NCI-H2171 (cell line): ENCODE results near the gene STAG1.
"Not testable (repeated sequence)": the region's sequence is repeated elsewhere in the genome, so short reads cannot be mapped to it uniquely, and the experiment has no call there.

Experiments used
- DNase-seq: peaks from one replicate; lab custom pipeline; 2025; lab: John Stamatoyannopoulos, UW

The STAG1 gene

DNA sequence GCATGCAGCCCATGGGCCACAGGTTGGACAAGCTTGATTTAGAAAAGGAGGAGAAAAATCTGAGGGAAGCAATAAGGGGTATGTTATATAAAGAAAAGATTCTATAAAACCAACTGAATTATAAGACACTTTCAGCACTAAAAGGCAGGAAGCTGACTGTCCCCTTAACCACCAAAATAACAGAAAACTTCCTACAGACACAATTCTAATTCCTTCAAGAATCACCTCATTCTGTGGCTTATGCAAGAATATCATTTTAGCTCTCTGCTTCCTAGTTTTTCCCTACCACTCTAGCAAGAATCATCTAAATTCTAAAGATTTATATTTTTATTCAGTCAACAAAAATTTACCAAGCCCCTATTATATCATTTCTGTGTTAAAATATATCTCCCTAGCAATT, 6.3 kb downstream of the STAG1 start:
- DNase-seq = no peak

DNA sequence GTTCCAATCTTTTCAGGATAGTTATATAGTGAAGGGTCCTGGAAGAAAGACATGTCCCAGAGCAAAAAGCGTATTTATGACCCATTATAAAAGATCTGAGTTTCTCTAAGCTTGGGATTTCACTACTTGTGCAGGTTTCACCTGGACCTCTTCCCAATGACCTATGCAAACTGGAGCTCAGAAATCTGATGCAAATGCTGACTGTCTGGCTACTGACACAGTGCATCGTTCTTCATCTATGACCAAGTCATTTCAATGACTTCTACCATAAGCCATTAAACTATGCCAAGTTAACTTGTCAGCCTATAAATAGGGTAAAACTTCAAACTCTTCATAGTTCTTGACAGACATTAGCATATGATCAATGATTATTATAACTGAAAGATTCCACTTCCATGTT, 11.1 kb downstream of the STAG1 start:
- no peak for DNase-seq

DNA sequence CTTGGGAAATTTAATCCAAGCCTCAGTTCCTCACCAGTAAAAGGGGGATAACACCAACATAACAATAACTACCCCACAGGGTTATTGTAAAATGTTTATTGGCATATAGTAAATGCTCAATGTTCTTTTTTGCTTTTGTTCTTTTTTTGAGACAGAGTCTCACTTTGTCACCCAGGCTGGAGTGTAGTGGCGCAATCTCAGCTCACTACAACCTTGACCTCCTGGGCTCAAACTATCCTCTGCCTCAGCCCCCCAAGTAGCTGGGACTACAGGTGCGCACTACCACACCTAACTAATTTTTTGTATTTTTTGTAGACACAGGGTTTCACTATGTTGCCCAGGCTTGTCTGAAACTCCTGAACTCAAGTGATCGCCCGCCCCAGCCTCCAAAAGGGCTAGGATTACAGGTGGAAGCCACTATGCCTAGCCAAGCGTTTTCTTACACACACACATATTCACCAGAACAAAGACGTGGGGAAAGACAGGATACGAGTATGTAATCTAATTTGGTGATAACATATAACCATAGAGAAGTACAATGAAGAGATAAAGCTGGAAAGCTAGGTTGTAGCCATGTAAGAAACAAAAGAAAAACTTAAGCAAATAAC, 11.7 kb downstream of the STAG1 start:
- no peak for DNase-seq

DNA sequence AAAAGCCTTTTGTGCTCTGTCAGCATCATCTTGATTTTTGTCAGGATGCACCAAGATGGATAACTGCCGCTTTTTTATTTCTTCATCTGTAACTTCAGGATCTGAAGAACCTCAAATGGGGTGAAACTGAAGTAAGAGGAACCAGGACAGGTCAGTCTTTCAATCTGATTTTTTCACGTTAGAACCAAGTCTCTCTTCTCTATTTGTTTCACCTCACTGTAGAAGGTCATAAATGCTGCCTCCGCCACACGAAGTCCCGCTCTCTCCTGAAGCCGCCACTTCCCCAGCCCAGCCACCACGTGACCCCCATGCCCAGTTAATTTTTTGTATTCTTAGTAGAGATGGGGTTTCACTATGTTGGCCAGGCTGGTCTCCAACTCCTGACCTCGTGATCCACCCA, 15.2 kb downstream of the STAG1 start:
- not testable (repeated sequence) for DNase-seq

DNA sequence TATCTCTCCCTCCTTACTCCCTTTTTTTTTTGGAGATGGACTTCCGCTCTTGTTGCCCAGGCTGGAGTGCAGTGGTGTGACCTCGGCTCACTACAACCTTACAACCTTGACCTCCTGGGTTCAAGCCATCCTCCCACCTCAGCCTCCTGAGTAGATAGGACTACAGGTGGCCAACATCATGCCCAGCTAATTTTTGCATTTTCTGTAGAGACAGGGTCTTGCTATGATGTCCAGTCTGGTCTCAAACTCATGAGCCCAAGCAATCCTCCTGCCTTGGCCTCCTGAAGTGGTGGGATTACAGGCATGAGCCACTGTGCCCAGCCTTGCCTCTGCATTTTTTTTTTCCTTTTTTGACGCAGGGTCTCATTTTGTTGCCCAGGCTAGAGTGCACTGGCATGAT, 17.1 kb downstream of the STAG1 start:
- DNase-seq = no peak

DNA sequence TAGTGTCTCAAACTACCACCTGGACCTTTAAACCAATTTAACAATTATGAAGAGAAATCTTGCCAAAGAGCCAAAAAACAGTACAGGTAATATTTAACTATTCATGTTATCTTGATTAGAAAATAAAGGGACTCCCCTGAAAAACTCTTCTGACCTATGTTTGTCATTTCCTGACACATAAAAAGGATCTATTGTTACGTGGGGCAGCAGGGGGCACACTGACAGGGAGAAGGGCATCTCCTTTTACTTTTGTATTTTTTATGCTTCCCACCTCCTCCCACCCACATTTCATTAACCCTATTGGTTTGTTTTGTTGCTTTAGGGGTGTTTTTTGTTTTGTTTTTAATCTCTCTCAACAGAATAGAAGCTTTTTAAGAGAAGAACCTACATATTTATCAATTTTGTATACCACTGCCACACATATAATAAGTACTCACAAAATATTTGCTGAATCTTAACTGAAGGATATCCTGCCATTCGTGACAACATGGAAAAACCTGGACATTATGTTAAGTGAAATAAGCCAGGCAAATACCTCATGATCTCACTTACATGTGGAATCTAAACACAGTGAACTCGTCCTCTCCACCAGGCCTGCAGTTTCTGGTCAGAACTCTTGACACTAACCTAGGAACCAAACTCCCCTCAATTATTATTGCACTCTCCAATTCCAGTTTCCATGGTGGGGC, 17.7 kb downstream of the STAG1 start:
- DNase-seq = no peak

DNA sequence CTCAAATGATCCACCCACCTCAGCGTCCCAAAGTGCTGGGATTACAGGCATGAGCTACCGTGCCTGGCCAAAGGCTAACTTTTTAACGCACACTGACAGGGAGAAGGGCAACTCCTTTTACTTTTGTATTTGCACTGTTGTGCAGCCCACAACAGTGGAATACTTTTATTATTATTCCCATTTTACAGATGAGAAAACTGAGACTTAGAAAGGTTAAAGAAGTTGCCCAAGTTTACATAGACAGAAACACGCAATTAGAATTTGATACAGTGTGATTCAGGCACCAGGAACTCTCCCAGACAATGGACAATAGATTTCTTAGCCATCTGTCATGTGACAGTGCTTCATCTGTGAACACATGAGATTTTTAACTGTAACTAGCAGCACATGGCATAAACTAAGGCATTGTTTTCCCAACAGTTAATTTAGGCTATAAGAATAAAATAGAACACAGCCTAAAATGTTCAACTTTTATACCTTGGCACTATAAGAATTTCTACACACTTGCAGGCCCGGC, 18.8 kb downstream of the STAG1 start:
- DNase-seq = no peak

DNA sequence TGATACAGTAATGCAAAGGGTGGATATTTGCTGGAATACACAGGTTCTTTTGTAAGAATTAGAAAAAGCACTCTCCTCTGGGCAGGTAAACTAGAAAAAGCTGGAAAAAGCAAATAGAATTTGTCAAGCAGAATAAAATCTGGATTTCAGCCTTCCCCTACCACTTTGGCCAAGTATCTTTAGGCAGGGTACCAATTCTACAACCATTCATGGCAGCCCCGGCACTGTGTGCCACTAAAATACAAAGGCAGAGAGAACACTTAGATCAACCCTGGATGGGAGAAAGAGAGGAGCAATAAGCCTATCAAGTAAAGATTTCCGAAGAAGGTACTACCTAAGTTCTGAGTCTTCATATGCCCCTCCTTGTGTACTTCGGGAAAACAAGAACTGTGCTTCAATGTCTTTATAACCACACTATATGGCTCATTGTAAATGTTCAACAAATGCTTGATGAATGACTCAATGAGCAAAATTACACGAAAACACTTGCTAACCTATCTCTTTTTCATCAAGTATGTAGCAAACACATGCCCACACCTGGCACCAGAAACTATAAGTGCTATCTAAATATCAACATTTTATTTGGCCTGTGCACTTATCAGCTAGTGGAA, 20.8 kb downstream of the STAG1 start:
- DNase-seq = no peak

DNA sequence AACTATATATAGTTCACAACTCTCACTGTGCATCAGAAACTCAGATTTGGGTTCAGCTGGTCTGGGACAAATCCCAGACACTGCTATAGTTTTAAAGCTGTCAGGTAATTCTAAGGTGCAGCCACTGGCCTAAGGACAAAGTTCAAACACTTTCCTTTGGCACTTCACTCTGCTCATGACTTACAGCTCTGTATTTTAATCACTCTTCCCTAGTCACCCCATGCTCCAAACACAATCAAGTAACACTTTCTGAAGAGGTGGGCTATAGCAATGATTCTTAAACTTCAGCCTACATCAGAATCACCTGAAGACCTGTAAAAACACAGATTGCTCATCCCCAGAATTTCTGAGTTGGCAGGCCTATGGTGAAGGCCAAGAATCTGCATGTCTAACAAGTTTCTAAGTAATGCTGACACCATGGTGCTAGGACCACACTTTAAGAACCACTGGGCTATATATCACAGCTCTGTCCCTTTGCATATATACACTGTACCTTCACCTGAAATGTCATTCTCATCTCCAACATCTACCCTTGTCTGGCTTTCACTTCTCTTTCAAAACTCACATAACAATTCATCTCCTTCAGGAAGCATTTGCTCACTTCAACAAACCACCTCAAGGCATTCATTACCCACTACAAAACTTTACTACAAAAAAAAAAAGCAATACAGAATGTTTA, 21.4 kb downstream of the STAG1 start:
- DNase-seq = no peak

DNA sequence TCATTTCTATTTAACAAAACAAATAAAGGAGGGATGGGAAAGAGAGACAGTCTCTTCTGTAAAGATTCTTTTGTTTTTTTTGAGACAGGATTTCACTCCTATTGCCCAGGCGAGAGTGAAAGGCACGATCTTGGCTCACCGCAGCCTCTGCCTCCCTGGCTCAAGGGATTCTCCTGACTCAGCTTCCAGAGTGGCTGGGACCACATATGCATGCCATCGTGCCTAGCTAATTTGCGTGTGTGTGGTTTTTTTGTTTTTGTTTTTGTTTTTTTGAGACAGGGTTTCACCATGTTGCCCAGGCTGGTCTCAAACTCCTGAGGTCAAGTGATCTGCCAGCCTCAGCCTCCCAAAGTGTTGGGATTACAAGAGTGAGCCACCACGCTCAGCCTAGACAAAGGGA, 23.3 kb downstream of the STAG1 start:
- DNase-seq = no peak

DNA sequence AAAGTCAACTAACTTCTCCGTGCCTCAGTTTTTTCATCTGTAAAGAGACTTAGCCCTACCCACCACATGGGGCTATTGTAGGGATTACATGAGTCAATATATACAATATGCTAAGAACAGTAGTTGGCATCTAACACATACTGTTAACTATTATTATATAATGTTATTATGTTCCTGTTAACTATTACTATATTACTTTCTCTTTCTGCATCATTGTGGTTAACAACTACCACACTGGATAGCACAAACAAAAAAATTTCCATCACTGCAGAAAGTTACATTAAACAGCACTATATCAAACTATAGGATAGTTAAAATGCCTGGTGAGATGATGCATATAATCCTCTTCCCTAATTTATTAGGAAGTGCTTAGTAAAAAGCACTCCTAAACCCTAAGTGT, 23.7 kb downstream of the STAG1 start:
- DNase-seq = no peak

DNA sequence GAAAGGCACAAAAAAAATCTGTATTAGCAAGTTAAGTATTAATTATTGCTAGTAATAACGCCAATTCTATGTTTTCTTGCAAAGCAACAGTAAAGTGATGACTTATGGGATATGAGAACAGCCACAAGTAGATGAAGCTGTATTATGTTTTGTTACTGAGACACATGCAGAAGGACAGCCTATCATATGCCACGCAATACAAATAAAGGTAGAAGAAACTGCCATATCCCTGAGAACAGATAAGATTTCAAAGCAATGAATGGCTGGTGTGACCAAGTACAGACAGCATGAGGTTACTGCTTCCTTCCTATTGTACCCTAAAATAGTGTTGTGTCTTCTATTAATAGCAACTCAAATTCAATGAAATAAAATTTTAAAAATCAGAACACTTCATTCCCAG, 26.7 kb downstream of the STAG1 start:
- DNase-seq = no peak

DNA sequence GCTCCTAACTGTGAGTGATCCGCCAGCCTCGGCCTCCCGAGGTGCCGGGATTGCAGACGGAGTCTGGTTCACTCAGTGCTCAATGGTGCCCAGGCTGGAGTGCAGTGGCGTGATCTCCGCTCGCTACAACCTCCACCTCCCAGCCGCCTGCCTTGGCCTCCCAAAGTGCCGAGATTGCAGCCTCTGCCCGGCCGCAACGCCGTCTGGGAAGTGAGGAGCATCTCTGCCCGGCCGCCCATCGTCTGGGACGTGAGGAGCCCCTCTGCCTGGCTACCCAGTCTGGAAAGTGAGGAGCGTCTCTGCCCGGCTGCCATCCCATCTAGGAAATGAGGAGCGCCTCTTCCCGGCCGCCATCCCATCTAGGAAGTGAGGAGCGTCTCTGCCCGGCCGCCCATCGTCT, 29.3 kb downstream of the STAG1 start:
- DNase-seq = not testable (repeated sequence)

DNA sequence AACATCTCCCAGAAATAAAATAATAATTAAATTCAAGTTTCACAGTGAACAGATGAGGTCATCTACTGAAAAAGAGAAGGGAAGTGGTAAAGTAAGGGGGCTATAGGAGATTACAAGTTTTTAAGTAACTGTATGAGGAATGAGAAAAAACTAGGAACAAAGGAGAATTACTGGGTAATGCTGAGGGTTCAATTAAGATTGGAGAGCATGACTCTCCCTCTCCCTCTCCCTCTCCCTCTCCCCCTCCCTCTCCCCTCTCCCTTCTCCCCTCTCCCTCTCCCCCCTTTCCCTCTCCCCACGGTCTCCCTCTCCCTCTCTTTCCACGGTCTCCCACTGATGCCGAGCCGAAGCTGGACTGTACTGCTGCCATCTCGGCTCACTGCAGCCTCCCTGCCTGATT, 29.8 kb downstream of the STAG1 start:
- DNase-seq = not testable (repeated sequence)

DNA sequence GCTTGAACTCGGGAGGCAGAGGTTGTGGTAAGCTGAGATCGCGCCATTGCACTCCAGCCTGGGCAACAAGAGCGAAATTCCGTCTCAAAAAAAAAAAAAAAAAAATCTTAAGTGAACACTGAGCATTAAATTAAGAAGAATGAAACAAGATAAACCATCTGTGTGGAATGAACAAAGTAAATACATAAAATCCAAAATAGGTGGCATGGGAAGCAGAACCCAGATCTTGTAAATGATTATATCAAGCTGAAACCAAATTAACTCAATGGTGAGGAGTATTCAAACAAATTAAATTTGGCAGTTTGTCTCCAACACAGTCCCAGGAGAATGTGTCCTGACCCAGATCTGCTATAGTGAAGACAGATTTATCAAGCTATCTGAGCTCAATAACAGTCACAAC, 32.1 kb downstream of the STAG1 start:
- no peak for DNase-seq

DNA sequence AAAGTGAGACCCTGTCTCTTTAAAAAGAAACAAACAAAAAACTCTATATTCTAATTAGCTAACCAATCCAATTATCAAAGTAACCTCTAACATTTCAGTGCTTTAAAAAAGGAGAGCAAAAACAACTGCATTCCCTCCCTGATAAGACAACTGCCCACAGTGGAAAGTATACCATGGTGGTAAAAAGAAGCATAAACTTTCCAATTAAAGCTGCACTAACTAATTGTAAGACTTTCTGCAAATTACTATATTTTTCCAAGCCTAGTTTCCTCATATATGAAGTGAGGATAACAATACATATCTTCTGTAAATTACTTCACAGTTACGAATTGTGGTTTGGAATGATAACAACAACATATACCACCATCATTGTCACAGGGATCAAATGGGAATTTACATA, 35.5 kb downstream of the STAG1 start:
- no peak for DNase-seq

DNA sequence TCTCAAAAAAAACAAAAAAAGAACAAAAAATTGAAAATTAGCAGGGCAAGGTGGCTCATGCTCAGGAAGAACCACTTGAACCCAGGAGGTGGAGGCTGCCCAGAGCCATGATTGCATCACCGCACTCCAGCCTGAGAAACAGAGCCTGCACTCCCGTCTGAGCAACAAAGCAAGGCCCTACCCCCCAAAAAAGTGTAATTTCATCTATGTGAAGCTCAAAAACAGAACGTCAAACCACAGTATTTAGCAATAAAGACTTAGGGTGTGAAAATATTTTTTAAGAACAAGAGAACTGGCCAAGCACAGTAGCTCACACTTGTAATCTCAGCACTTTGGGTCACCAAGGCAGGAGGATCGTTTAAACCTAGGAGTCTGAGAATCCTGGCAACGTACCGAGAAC, 38.2 kb downstream of the STAG1 start:
- no peak for DNase-seq

DNA sequence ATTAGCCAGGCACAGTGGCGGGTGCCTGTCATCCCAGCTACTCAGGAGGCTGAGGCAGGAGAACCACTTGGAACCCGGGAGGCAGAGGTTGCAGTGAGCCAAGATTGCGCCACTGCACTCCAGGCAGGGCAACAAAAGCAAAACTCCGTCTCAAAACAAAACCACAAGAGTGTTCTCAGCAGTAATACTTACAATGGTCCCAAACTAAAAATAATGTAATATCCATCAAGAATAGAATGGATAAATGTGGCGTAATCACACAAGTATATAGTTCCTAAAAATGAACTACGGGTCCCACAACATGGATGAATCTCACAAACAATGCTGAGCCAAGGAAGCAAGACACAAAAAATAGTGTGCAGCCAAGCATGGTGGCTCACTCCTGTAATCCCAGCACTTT, 39.2 kb downstream of the STAG1 start:
- DNase-seq = no peak

DNA sequence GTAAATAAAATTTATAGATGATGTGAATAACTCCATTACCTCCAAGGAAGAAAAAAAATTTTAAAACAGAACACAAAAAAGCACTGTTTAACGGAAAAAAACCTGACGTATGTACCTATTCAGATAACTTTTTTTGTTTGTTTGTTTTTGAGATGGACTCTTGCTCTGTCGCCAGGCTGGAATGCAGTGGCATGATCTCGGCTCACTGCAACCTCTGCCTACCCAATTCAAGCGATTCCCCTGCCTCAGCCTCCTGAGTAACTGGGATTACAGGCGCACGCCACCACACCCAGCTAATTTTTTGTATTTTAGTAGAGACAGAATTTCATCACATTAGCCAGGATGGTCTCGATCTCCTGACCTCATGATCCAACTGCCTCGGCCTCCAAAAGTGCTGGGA, 40.3 kb downstream of the STAG1 start:
- DNase-seq = not testable (repeated sequence)

DNA sequence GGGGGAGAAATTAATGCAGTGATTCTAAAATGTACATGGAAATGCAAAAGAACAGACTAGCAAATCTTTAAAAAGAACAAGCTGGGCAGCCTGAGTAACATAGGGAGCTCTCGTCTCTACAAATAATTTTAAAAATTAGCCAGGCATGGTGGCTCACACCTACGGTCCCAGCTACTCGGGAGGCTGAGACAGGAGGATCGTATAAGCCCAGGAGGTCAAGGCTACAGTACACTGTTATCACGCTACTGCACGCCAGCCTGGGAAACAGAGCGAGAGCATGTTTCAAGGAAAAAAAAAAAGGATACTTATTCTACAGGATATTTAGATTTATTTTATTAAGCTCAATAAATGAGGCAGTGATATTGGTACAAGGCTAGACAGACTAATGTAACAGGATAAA, 40.9 kb downstream of the STAG1 start:
- no peak for DNase-seq

DNA sequence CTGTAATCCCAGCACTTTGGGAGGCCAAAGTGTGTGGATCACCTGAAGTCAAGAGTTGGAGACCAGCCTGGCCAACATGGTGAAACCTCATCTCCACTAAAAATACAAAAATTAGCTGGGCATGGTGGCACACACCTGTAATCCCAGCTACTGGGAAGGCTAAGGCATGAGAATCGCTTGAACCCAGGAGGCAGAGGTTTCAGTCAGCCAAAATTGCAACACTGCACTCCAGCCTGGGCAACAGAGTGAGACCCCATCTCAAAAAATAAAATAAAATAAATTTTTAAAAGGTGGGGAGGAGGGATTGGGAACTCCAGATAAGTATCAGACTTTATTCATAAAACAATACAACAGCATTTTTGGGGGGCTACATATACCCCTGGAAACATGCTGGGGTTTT, 42.4 kb downstream of the STAG1 start:
- not testable (repeated sequence) for DNase-seq

DNA sequence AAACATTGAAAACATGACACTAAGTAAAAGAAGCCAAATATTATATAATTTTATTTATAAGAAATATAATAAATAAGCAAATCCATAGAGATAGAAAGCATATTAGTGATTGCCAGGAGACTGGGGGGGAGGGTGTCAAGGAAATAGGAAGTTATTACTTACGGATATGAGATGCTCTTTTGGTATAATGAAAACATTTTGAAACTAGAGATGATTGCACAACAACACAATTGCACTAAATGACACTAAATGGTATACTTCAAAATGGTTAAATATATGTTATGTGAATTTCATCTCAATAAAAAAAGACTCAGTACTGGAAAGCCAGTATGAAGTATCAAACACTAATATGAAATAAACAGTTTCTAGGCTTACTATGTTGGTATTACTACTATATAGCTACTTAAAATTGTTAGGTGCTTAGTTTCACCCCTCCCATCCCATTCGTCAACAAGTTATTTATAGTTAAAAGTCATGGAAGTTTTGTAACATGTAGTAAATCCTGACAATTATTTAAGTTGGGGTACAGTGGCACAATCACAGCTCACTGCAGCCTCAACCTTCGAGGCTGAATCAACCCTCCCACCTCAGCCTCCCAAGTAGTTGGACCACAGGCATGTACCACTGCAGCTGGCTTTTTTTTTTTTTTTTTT, 43.7 kb downstream of the STAG1 start:
- no peak for DNase-seq
